ENCODE measurements around the gene FLT3. TPM values are rescaled to one million over a fixed set of nuclear protein-coding genes. Genes with fewer than 3 reads are reported as not detected.

FLT3 gene
- total and polyA plus RNA-seq, 3 donors from 2014 or later = 1.8 to 2.5 (median 2.4) TPM

- peak overlapping the region; percentile 99 to 100 for H3K27ac ChIP-seq
- H3K4me1 ChIP-seq = peaks cover 23% of the 10 kb centered on the region
- no peaks in the 10 kb centered on the region for H3K27me3 ChIP-seq
- H3K9me3 ChIP-seq = no peaks in the 10 kb centered on the region
- TF ChIP-seq CTCF (IDR thresholded peaks at IDR 0.05) = no peak
- TF ChIP-seq POLR2A (IDR thresholded peaks at IDR 0.05) = no peak
- H3K4me3 ChIP-seq = peak overlapping the region; percentile 95 to 100
- WGBS, 2 donors = 0 to 5% methylated on average over 7 to 39 of the region's 60 CpGs
- intact Hi-C loops (cut with DNase I; ENCODE audit: low total_unique reads) = no loop called here
- peak; percentile 93 for DNase-seq
- no peaks in the 10 kb centered on the region for H3K36me3 ChIP-seq (ENCODE audit: low read depth, missing control alignments)
These were observed 38.5 kb upstream of the FLT3 start for GRCh38 chr13:28138756-28139470.

- intact Hi-C loops (cut with DNase I; ENCODE audit: low total_unique reads) = no loop called here
- H3K36me3 ChIP-seq (ENCODE audit: low read depth, missing control alignments) = no peaks in the 10 kb centered on the region
- H3K4me3 ChIP-seq = peak within 1 kb of the TSS; percentile 95 to 100
- peak; percentile 91 for DNase-seq
- no peak for TF ChIP-seq CTCF (IDR thresholded peaks at IDR 0.05)
- H3K27me3 ChIP-seq = no peaks in the 10 kb centered on the region
- WGBS, 2 donors = 0% methylated on average over 51 to 84 of the region's 84 CpGs
- H3K27ac ChIP-seq = peak within 1 kb of the TSS; percentile 99 to 100
- H3K9me3 ChIP-seq = no peaks in the 10 kb centered on the region
- peaks cover 22% of the 10 kb centered on the region for H3K4me1 ChIP-seq
These were observed 37.8 kb upstream of the FLT3 start, which contains the start of gene PAN3 for GRCh38 chr13:28138012-28138755. Gene PAN3 (plus strand): TSS chr13:28138545. CDS start chr13:28138658, 113 bp downstream.

- peaks cover 16% of the 10 kb centered on the region for H3K4me1 ChIP-seq
- DNase-seq = no peak
- peak overlapping the region; percentile 99 to 100 for H3K27ac ChIP-seq
- H3K27me3 ChIP-seq = no peaks in the 10 kb centered on the region
- H3K4me3 ChIP-seq = peak overlapping the region; percentile 95 to 100
- intact Hi-C loops (cut with DNase I; ENCODE audit: low total_unique reads) = no loop called here
- TF ChIP-seq POLR2A (IDR thresholded peaks at IDR 0.05) = no peak
- no peak for TF ChIP-seq CTCF (IDR thresholded peaks at IDR 0.05)
- H3K9me3 ChIP-seq = no peaks in the 10 kb centered on the region
- 0 to 2% methylated on average over 11 of the region's 11 CpGs for WGBS, 2 donors
- H3K36me3 ChIP-seq (ENCODE audit: low read depth, missing control alignments) = no peaks in the 10 kb centered on the region
These were observed 37.2 kb upstream of the FLT3 start for GRCh38 chr13:28137596-28137995.

GRCh38 chr13:28136916-28137315 is 36.5 kb upstream of the FLT3 start:
- DNase-seq = no peak
- H3K4me3 ChIP-seq = peak overlapping the region; percentile 95 to 100
- intact Hi-C loops (cut with DNase I; ENCODE audit: low total_unique reads) = no loop called here
- H3K27me3 ChIP-seq = no peaks in the 10 kb centered on the region
- 41 to 44% methylated on average over 7 of the region's 7 CpGs for WGBS, 2 donors
- H3K9me3 ChIP-seq = no peaks in the 10 kb centered on the region
- TF ChIP-seq POLR2A (IDR thresholded peaks at IDR 0.05) (no peak), CTCF (IDR thresholded peaks at IDR 0.05) (no peak)
- H3K36me3 ChIP-seq (ENCODE audit: low read depth, missing control alignments) = no peaks in the 10 kb centered on the region
- H3K4me1 ChIP-seq = peaks cover 13% of the 10 kb centered on the region
- peak overlapping the region; percentile 99 to 100 for H3K27ac ChIP-seq

All from testis (tissue), 3 donors.